H1 (cell line): Measurements from ENCODE around the gene PLOD1. TPM values are rescaled to one million over a fixed set of nuclear protein-coding genes. Genes with fewer than 3 reads are reported as not detected.

ENCODE experiments used
- CTCF ChIA-PET: fragments of 300-600 bp; sonication (Branson Sonifier 250); formaldehyde crosslinking; loops from one replicate; lab custom pipeline; 2021; ENCODE audit not compliant: partially characterized antibody; lab: Charles Lee
- POLR2A ChIA-PET: fragments of 300-600 bp; sonication (Branson Sonifier 250); formaldehyde crosslinking; loops from one replicate; lab custom pipeline; 2021; ENCODE audit warnings: inconsistent platforms; ENCODE audit not compliant: partially characterized antibody; lab: Charles Lee
- DNase-seq, 2 experiments: peaks; one replicate each; pipeline versions ENCODE4 v3.0.0 to v3.0.0-alpha.2; 2010 to 2022; ENCODE audit warnings: low spot score in 2 of 2, low read depth in 1 of 2, mixed read lengths in 1 of 2
- FAIRE-seq: peaks from 2 replicates; lab custom pipeline; 2011; peaks lifted over from hg19 to GRCh38; lab: Jason Lieb, UNC
- H2AFZ ChIP-seq: 2 replicates; pipeline ENCODE4 v1.8.1; 2012; ENCODE audit warnings: low read length, inconsistent platforms
- H2AK5ac ChIP-seq: 2 replicates; pipeline ENCODE4 v1.6.1; 2013; ENCODE audit warnings: low read depth, low read length
- H2BK120ac ChIP-seq: replicated peaks from 2 replicates; pipeline ENCODE3; 2013; ENCODE audit warnings: low read depth, low read length, inconsistent platforms
- H2BK12ac ChIP-seq: 2 replicates; pipeline ENCODE4 v1.6.1; 2013; ENCODE audit warnings: low read depth, low read length
- H2BK15ac ChIP-seq: 2 replicates; pipeline ENCODE4 v1.6.1; 2013; ENCODE audit warnings: low read length
- H2BK20ac ChIP-seq: 2 replicates; pipeline ENCODE4 v1.6.1; 2013; ENCODE audit warnings: low read length
- H2BK5ac ChIP-seq: 2 replicates; pipeline ENCODE4 v1.6.1; 2013; ENCODE audit warnings: low read depth, low read length
- H3K14ac ChIP-seq: 2 replicates; pipeline ENCODE4 v1.6.1; 2013; ENCODE audit warnings: inconsistent platforms; ENCODE audit not compliant: insufficient read length
- H3K18ac ChIP-seq: 2 replicates; pipeline ENCODE4 v1.6.1; 2013; ENCODE audit warnings: low read length; ENCODE audit errors: extremely low read depth
- H3K23ac ChIP-seq: 2 replicates; pipeline ENCODE4 v1.6.1; 2013; ENCODE audit warnings: inconsistent platforms; ENCODE audit not compliant: insufficient read length
- H3K23me2 ChIP-seq: 2 replicates; pipeline ENCODE4 v1.6.1; 2013; ENCODE audit warnings: low read depth, low read length
- H3K27ac ChIP-seq: 2 replicates; pipeline ENCODE4 v1.6.1; 2011; ENCODE audit warnings: low read depth, low read length, inconsistent platforms
- H3K27me3 ChIP-seq, 4 experiments: replicated peaks in 1 of 4; 1 replicate in 1 of 4; 2 replicates in 3 of 4; pipeline versions ENCODE4 v1.6.1 to v1.8.1; 2011 to 2013; ENCODE audit warnings: low read length in 3 of 4, mild to moderate bottlenecking in 3 of 4, inconsistent platforms in 2 of 4, mixed read lengths in 2 of 4, moderate library complexity in 1 of 4; ENCODE audit not compliant: control insufficient read depth in 3 of 4, insufficient read depth in 3 of 4; ENCODE audit errors: extremely low read depth in 1 of 4
- H3K36me3 ChIP-seq, 4 experiments: 2 replicates each; pipeline versions ENCODE4 v1.6.1 to v1.8.1; 2011 to 2013; ENCODE audit warnings: mild to moderate bottlenecking in 4 of 4, low read length in 3 of 4, moderate library complexity in 2 of 4, control low read depth in 1 of 4, inconsistent platforms in 1 of 4; ENCODE audit not compliant: insufficient read depth in 4 of 4, control insufficient read depth in 2 of 4
- H3K4ac ChIP-seq: replicated peaks from 2 replicates; pipeline ENCODE3; 2013; ENCODE audit warnings: low read length, low read depth, mixed read lengths, inconsistent platforms; ENCODE audit not compliant: insufficient read length
- H3K4me1 ChIP-seq, 4 experiments: replicated peaks in 1 of 4; 1 replicate in 1 of 4; 2 replicates in 3 of 4; pipeline versions ENCODE4 v1.6.1 to v1.8.1; 2011 to 2013; ENCODE audit warnings: low read length in 3 of 4, inconsistent platforms in 2 of 4, mixed read lengths in 1 of 4; ENCODE audit not compliant: insufficient read depth in 4 of 4, control insufficient read depth in 3 of 4
- H3K4me2 ChIP-seq, 2 experiments: 2 replicates each; pipeline versions ENCODE4 v1.6.1 to v1.8.1; 2011 to 2013; ENCODE audit warnings: low read depth in 2 of 2, low read length in 2 of 2, control low read depth in 1 of 2, inconsistent platforms in 1 of 2, mild to moderate bottlenecking in 1 of 2; ENCODE audit not compliant: insufficient read depth in 1 of 2
- H3K4me3 ChIP-seq, 4 experiments: fragments of 200-600, 300-600 bp in 1 of 4; sonication (generic), shearing (Covaris generic), sonication (Bioruptor Twin) in 1 of 4; 2 replicates each; pipeline versions ENCODE4 v1.5.1 to v1.8.1; 2011 to 2016; ENCODE audit warnings: low read length in 4 of 4, low read depth in 3 of 4, control low read depth in 2 of 4, inconsistent platforms in 2 of 4, mild to moderate bottlenecking in 2 of 4, mixed read lengths in 1 of 4, moderate library complexity in 1 of 4; ENCODE audit not compliant: insufficient read depth in 2 of 4; ENCODE audit errors: extremely low read depth in 1 of 4
- H3K56ac ChIP-seq: replicated peaks from 2 replicates; pipeline ENCODE3; 2013; ENCODE audit warnings: low read depth, mild to moderate bottlenecking, mixed read lengths, low read length, inconsistent platforms; ENCODE audit not compliant: insufficient read length
- H3K79me1 ChIP-seq: 2 replicates; pipeline ENCODE4 v1.6.1; 2013; ENCODE audit warnings: low read depth, low read length, control low read depth
- H3K79me2 ChIP-seq, 2 experiments: 2 replicates each; pipeline versions ENCODE4 v1.6.1 to v1.8.1; 2012 to 2013; ENCODE audit warnings: low read length in 2 of 2, mild to moderate bottlenecking in 2 of 2, inconsistent platforms in 1 of 2; ENCODE audit not compliant: insufficient read depth in 2 of 2, control insufficient read depth in 1 of 2
- H3K9ac ChIP-seq, 4 experiments: replicated peaks in 1 of 4; 1 replicate in 1 of 4; 2 replicates in 3 of 4; pipeline versions ENCODE4 v1.6.1 to v1.8.1; 2011 to 2013; ENCODE audit warnings: low read depth in 3 of 4, low read length in 3 of 4, control low read depth in 2 of 4, mild to moderate bottlenecking in 2 of 4, moderate library complexity in 2 of 4, inconsistent platforms in 1 of 4; ENCODE audit errors: extremely low read depth in 1 of 4
- H3K9me3 ChIP-seq, 2 experiments: 2 replicates each; pipeline versions ENCODE4 v1.6.1 to v1.8.1; 2012 to 2013; ENCODE audit warnings: mild to moderate bottlenecking in 2 of 2, moderate library complexity in 2 of 2, control low read depth in 1 of 2, inconsistent platforms in 1 of 2, low read depth in 1 of 2, low read length in 1 of 2, mixed read lengths in 1 of 2; ENCODE audit not compliant: insufficient read depth in 2 of 2
- H4K20me1 ChIP-seq, 2 experiments: replicated peaks in 1 of 2; 2 replicates each; pipeline versions ENCODE3 to v1.8.1; 2011 to 2013; ENCODE audit warnings: inconsistent platforms in 2 of 2, low read length in 2 of 2, mild to moderate bottlenecking in 1 of 2; ENCODE audit not compliant: insufficient read depth in 2 of 2, control insufficient read depth in 1 of 2
- H4K5ac ChIP-seq: 2 replicates; pipeline ENCODE4 v1.6.1; 2013; ENCODE audit warnings: low read length, low read depth, mixed read lengths, inconsistent platforms; ENCODE audit not compliant: insufficient read length
- H4K8ac ChIP-seq: 2 replicates; pipeline ENCODE4 v1.8.0; 2013; ENCODE audit warnings: mild to moderate bottlenecking, moderate library complexity, low read length, inconsistent platforms; ENCODE audit not compliant: insufficient read depth; ENCODE audit errors: extremely low read depth
- H4K91ac ChIP-seq: replicated peaks from 2 replicates; pipeline ENCODE3; 2013; ENCODE audit warnings: low read length, mixed read lengths, inconsistent platforms; ENCODE audit not compliant: insufficient read length
- BACH1 ChIP-seq: IDR thresholded peaks from 2 replicates; pipeline ENCODE4 v1.6.1; 2012; ENCODE audit warnings: low read length, improper control_type of control experiment
- CREB1 ChIP-seq: IDR thresholded peaks from 2 replicates; pipeline ENCODE4 v1.6.1; 2012; ENCODE audit warnings: inconsistent platforms
- EP300 ChIP-seq, 2 experiments: IDR thresholded peaks; 1 replicate in 1 of 2; 2 replicates in 1 of 2; pipeline ENCODE4 v1.6.1; 2011 to 2012; ENCODE audit warnings: low read depth in 2 of 2, low read length in 2 of 2, mild to moderate bottlenecking in 2 of 2, borderline replicate concordance in 1 of 2, inconsistent platforms in 1 of 2, moderate library complexity in 1 of 2
- GTF2F1 ChIP-seq: IDR thresholded peaks from 2 replicates; pipeline ENCODE4 v1.6.1; 2012; ENCODE audit warnings: low read depth, low read length, improper control_type of control experiment, borderline replicate concordance
- KDM4A ChIP-seq: IDR thresholded peaks from one replicate; pipeline ENCODE4 v1.7.1; 2012; ENCODE audit warnings: low read depth, mild to moderate bottlenecking, moderate library complexity, low read length, inconsistent platforms; ENCODE audit not compliant: severe bottlenecking
- NANOG ChIP-seq: IDR thresholded peaks from 2 replicates; pipeline ENCODE4 v1.6.1; 2011; ENCODE audit warnings: low read length, low read depth, mild to moderate bottlenecking, inconsistent platforms; ENCODE audit not compliant: insufficient read depth, poor library complexity, severe bottlenecking
- RBBP5 ChIP-seq: IDR thresholded peaks from 2 replicates; pipeline ENCODE4 v1.7.1; 2012; ENCODE audit warnings: low read depth, mild to moderate bottlenecking, inconsistent platforms, low read length, moderate library complexity, borderline replicate concordance
- SIN3A ChIP-seq, 2 experiments: IDR thresholded peaks in 1 of 2; conservative IDR thresholded peaks in 1 of 2; 2 replicates each; pipeline ENCODE4 v1.6.1; 2011 to 2012; ENCODE audit warnings: low read length in 2 of 2, improper control_type of control experiment in 1 of 2, low read depth in 1 of 2, mild to moderate bottlenecking in 1 of 2
- SUZ12 ChIP-seq: fragments of 200-600 bp; sonication (generic); IDR thresholded peaks from 2 replicates; pipeline ENCODE4 v1.6.1; 2012; ENCODE audit warnings: mild to moderate bottlenecking, inconsistent platforms, low read length, moderate library complexity, mixed read lengths
- TAF1 ChIP-seq: IDR thresholded peaks from 2 replicates; pipeline ENCODE4 v1.6.1; 2011; ENCODE audit warnings: mild to moderate bottlenecking, low read depth, low read length
- TBP ChIP-seq: IDR thresholded peaks from 2 replicates; pipeline ENCODE4 v1.6.1; 2011; ENCODE audit warnings: low read depth, low read length, improper control_type of control experiment
- TCF12 ChIP-seq: IDR thresholded peaks from 2 replicates; pipeline ENCODE4 v1.6.1; 2011; ENCODE audit warnings: low read depth, mild to moderate bottlenecking, low read length
- TEAD4 ChIP-seq: IDR thresholded peaks from 2 replicates; pipeline ENCODE4 v1.6.1; 2012; ENCODE audit warnings: low read depth, low read length, inconsistent platforms, mixed read lengths
- YY1 ChIP-seq: IDR thresholded peaks from 2 replicates; pipeline ENCODE4 v1.6.1; 2011; ENCODE audit warnings: low read depth, mild to moderate bottlenecking, low read length
- WGBS, 2 experiments: shearing (Covaris generic) in 1 of 2; methylation state at CpG; one replicate each; pipeline versions ENCODE4 v1.1.6 to v1.1.7; 2013 to 2015; ENCODE audit warnings: low lambda C conversion rate in 2 of 2, mixed read lengths in 2 of 2, inconsistent platforms in 1 of 2, low coverage in 1 of 2, missing lambda C conversion rate in 1 of 2; ENCODE audit not compliant: insufficient replicate concordance in 2 of 2, insufficient coverage in 1 of 2, insufficient read length in 1 of 2; ENCODE audit errors: extremely low coverage in 1 of 2, missing lambda C conversion rate in 1 of 2; 5-methylcytosine and 5-hydroxymethylcytosine counted together
- polyA plus RNA-seq, 7 experiments: library from polyadenylated mRNA; depleted of rRNA in 3 of 7; stranded (reverse) in 5 of 7; unstranded in 2 of 7; fragments of >200 nt in 5 of 7; fragments of 200-250 nt in 2 of 7; gene quantifications; 1 replicate in 5 of 7; 2 replicates in 1 of 7; 4 replicates in 1 of 7; pipeline versions ENCODE4 v1.2.1 to v1.2.3, GENCODE V29; 2011 to 2013; ENCODE audit warnings: missing spikeins in 2 of 7, mixed read lengths in 2 of 7
- total RNA-seq: library from RNA; stranded (reverse); fragmentation: NEBNext Ultra II Directional; extraction: Animal tissue kit (Norgen Biotek cat#: 25700); gene quantifications from 2 replicates; pipeline ENCODE4 v1.2.1, GENCODE V29; 2021

PLOD1 gene
- total and polyA plus RNA-seq, 2 of the 8 experiments (the other 6 are each of a cell fraction or from before 2014, with no cell fraction given): 44.9 to 51.8 TPM

DNA sequence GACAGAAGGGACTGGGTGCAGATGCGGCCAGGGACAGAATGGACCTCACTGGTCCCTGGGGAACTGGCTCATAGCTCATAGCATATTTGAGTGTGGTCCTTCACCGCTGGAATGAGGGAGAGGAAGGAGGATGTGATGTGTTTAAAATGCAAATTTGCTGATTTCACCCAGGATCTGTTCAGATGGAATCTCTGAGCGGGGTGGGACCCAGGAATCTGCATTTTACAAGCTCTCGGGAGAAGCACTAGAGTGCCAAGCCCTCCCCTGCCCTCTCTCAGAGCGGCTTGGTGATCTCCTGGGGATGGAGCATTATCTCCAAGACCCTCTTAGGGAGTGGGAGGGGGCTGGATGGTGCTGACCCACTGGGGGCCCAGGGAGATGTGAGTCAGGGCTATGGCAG lies 22.9 kb downstream of the PLOD1 start:
- no peak overlapping the region for H3K14ac ChIP-seq
- H3K4me3 ChIP-seq: no peak overlapping the region
- H2BK20ac ChIP-seq: no peak overlapping the region
- peaks cover 0 to 11% (median 4%) of the 10 kb centered on the region in 4 experiments; a peak in 6 of 8 replicates for H3K36me3 ChIP-seq
- H3K9me3 ChIP-seq: no peaks in the 10 kb centered on the region
- no peaks in the 10 kb centered on the region for H3K27me3 ChIP-seq
- peak overlapping the region; percentile 9; the same call in 1 of the 2 replicates for H2BK12ac ChIP-seq
- H3K4ac ChIP-seq: no peak overlapping the region
- H3K4me2 ChIP-seq: no peak overlapping the region
- no peak for DNase-seq
- H3K23ac ChIP-seq: no peak overlapping the region
- H2AFZ ChIP-seq: no peak overlapping the region
- H4K8ac ChIP-seq: no peak overlapping the region
- POLR2A ChIA-PET: interaction anchor here (1.7 to 5.2 kb wide), 2 partner anchors 13 to 48 kb away, joined by 4 to 29 read pairs; no protein-coding TSS in a partner anchor
- no peak overlapping the region for H2BK15ac ChIP-seq
- no peaks in the 10 kb centered on the region for H3K4me1 ChIP-seq
- no peaks in the 10 kb centered on the region for H3K79me1 ChIP-seq
- no peak overlapping the region for H3K56ac ChIP-seq
- H3K18ac ChIP-seq: no peak overlapping the region
- no peak for FAIRE-seq
- peaks cover 0 to 2% of the 10 kb centered on the region in 2 experiments for H4K20me1 ChIP-seq
- no peaks in the 10 kb centered on the region for H3K23me2 ChIP-seq
- no peaks in the 10 kb centered on the region for H3K79me2 ChIP-seq
- H2BK120ac ChIP-seq: no peak overlapping the region
- no peak for TF ChIP-seq EP300 (IDR thresholded peaks at IDR 0.05; ENCODE audit: borderline replicate concordance in 1 of 2, low read depth in 2 of 2, low read length in 2 of 2)
- TF ChIP-seq SUZ12: no peak
- no peak for TF ChIP-seq TAF1
- TF ChIP-seq TEAD4: no peak
- no peak for TF ChIP-seq KDM4A
- TF ChIP-seq YY1: no peak
- TF ChIP-seq CREB1: no peak
- no peak for TF ChIP-seq SIN3A (conservative IDR thresholded peaks at IDR 0.05 in 1 of 2, IDR thresholded peaks at IDR 0.05 in 1 of 2; ENCODE audit: low read depth in 1 of 2, low read length in 2 of 2)
- no peak for TF ChIP-seq TBP
- TF ChIP-seq TCF12: no peak
- no peak for TF ChIP-seq GTF2F1
- no peak for TF ChIP-seq BACH1
- TF ChIP-seq RBBP5: no peak
- TF ChIP-seq NANOG: no peak
- CTCF ChIA-PET: interaction anchor here (0.8 to 3.4 kb wide), 4 partner anchors 9 to 47 kb away, joined by 3 to 11 read pairs (median 4); no protein-coding TSS in a partner anchor
- H2AK5ac ChIP-seq: no peak overlapping the region
- 92% methylated on average over 5 of the region's 5 CpGs; no CpG with 5 or more reads in 1 of the 2 experiments for WGBS, 2 experiments
- H2BK5ac ChIP-seq: no peak overlapping the region
- H4K91ac ChIP-seq: no peak overlapping the region
- no peak overlapping the region for H4K5ac ChIP-seq
- H3K9ac ChIP-seq: no peak overlapping the region
- no peak overlapping the region for H3K27ac ChIP-seq
